ENCODE data around the gene SHROOM4.

Gene SHROOM4

DNA sequence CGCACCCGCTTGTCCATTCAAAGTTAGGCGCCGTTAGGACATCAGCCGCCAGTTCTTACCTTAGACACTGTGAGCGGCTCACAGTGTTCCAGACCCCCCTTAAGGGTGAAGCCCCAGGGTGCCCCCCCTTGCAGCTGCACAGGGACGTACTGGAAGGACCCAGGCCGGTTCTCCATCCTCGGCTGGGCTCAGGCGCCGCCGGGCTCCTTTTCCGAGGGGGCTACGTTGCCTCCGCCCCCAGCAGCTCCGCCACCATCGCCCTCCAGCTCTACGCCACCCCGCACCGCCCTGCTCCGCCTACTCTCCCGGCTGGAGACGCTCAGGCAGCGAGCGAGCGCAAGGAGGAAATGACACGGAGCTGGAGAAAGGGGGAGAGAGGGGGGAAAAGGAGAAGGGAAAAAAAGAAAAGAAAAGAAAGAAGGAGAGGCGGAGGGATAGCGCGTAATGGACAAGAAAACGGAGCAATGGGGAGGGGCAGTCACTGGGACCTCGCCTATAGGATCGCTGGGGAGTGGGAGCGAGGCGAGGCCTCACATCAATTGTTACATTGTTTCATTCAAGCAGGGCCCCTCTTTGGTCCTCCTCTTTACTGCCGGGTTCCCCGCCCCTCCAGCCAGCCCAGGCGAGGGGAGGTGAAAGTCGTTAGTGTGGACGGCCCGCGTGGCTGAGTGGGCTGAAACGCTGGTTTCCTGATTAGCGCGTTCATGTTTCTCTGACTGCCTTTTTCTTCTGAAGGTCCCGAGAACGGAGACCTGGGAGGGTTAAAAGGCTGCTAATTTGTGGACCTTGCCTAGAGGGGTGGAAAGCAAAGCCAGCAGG, at the start of gene SHROOM4:
Gene SHROOM4, minus strand, starts transcription at position 352 of the 819 bp plus-strand sequence. Its CDS starts 176 bp downstream, at position 176.
- TF ChIP-seq, protein P1, sequence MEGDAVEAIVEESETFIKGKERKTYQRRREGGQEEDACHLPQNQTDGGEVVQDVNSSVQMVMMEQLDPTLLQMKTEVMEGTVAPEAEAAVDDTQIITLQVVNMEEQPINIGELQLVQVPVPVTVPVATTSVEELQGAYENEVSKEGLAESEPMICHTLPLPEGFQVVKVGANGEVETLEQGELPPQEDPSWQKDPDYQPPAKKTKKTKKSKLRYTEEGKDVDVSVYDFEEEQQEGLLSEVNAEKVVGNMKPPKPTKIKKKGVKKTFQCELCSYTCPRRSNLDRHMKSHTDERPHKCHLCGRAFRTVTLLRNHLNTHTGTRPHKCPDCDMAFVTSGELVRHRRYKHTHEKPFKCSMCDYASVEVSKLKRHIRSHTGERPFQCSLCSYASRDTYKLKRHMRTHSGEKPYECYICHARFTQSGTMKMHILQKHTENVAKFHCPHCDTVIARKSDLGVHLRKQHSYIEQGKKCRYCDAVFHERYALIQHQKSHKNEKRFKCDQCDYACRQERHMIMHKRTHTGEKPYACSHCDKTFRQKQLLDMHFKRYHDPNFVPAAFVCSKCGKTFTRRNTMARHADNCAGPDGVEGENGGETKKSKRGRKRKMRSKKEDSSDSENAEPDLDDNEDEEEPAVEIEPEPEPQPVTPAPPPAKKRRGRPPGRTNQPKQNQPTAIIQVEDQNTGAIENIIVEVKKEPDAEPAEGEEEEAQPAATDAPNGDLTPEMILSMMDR (IDR thresholded peaks at IDR 0.05; ENCODE audit: low read depth, low read length, missing control alignments): no peak

DNA sequence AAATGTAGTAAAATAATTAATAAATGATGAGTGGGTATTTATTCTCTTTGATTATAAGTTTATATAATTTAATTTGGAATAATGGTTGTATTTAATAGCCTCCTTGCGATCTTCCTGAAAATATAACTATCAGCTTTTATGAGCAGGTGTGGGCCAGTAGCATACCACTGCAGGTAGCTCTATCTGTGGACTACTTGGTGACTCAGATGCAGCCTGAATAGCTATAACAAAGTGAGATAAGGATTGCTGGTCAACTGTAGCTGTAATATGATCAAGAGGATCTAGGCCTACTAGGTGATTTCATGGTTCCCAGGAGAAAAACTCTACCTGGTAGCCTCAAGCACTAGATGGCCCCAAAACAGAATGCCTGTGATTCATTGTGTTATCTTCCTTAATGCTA, 49.5 kb upstream of the SHROOM4 start:
- TF ChIP-seq, protein P1 (IDR thresholded peaks at IDR 0.05; ENCODE audit: low read depth, low read length, missing control alignments): no peak
- no peak overlapping the region for H3K4me3 ChIP-seq (ENCODE audit: low read depth, low read length)
- DNase-seq (ENCODE audit: low read depth): no peak

More for the DNA sequence above, at the start of gene SHROOM4:
- no peak within 1 kb of the TSS for H3K4me3 ChIP-seq (ENCODE audit: low read depth, low read length)
- no peak for DNase-seq (ENCODE audit: low read depth)

GRCh38 chrX:50860518-50860917, 46.5 kb upstream of the SHROOM4 start:
- DNase-seq (ENCODE audit: low read depth): no peak
- H3K4me3 ChIP-seq (ENCODE audit: low read depth, low read length): no peak overlapping the region
- TF ChIP-seq, protein P1 (IDR thresholded peaks at IDR 0.05; ENCODE audit: low read depth, low read length, missing control alignments): no peak

DNA sequence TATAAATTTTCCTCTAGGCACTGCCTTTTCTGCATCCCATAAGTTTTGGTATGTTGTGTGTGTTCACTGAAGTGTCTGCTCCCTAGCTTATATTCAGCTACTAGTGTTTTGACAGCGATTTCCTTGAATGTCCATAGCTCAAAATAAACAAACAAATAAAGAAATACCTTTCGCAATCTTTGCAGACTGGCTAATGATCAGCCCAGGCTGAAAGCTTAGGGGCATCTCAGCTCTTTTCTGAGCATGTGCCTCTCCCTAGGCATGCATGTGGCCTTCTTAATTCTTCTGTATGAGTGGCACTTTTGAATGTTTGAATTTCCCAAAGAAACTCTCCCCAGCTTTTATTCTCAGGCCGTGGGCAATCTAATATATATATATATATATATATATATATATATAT, 44.6 kb upstream of the SHROOM4 start:
- no peak for DNase-seq (ENCODE audit: low read depth)
- TF ChIP-seq, protein P1 (IDR thresholded peaks at IDR 0.05; ENCODE audit: low read depth, low read length, missing control alignments): no peak
- H3K4me3 ChIP-seq (ENCODE audit: low read depth, low read length): no peak overlapping the region

- DNase-seq (ENCODE audit: low read depth): no peak
- TF ChIP-seq, protein P1 (IDR thresholded peaks at IDR 0.05; ENCODE audit: low read depth, low read length, missing control alignments): no peak
- no peak overlapping the region for H3K4me3 ChIP-seq (ENCODE audit: low read depth, low read length)
Observed at GRCh38 chrX:50853399-50853798, 39.4 kb upstream of the SHROOM4 start.

- no peak overlapping the region for H3K4me3 ChIP-seq (ENCODE audit: low read depth, low read length)
Observed at GRCh38 chrX:50852524-50852923, 38.5 kb upstream of the SHROOM4 start.

More at GRCh38 chrX:50852524-50852923, 38.5 kb upstream of the SHROOM4 start:
- no peak for DNase-seq (ENCODE audit: low read depth)
- TF ChIP-seq, protein P1 (IDR thresholded peaks at IDR 0.05; ENCODE audit: low read depth, low read length, missing control alignments): no peak
